Endothelial cell of umbilical vein (primary cell): ENCODE results near the gene TAGLN2. TPM values are rescaled to one million over a fixed set of nuclear protein-coding genes. Genes with fewer than 3 reads are reported as not detected.

Experiments
- BruUV-seq: library from RNA; stranded (reverse); fragments of 400-500 nt; replicated peaks from 2 replicates; lab custom pipeline; 2021; lab: Mats Ljungman, UMichigan
- CTCF ChIA-PET: fragments of 300-600, 350-600 bp; sonication (Branson Sonifier 250); formaldehyde crosslinking; loops from one replicate; lab custom pipeline; 2021; ENCODE audit warnings: antibody characterized with exemption, inconsistent platforms; lab: Charles Lee
- POLR2A ChIA-PET: fragments of 300-600, 350-600 bp; sonication (Branson Sonifier 250); formaldehyde crosslinking; loops from one replicate; lab custom pipeline; 2021; ENCODE audit warnings: antibody characterized with exemption, inconsistent platforms; lab: Charles Lee
- DNase-seq: peaks from one replicate; pipeline ENCODE4 v3.0.0-alpha.2; 2011; ENCODE audit warnings: low read depth, low spot score
- FAIRE-seq: peaks from 2 replicates; lab custom pipeline; 2011; peaks lifted over from hg19 to GRCh38; lab: Jason Lieb, UNC
- H2AFZ ChIP-seq: 2 replicates; pipeline ENCODE4 v1.6.0; 2012; ENCODE audit warnings: low read depth, low read length, control low read depth, inconsistent platforms
- H3K27ac ChIP-seq: 2 replicates; pipeline ENCODE4 v1.5.1; 2011; ENCODE audit warnings: low read depth, mild to moderate bottlenecking, control low read depth, low read length, moderate library complexity; ENCODE audit not compliant: insufficient read depth
- H3K27me3 ChIP-seq, 2 experiments: 2 replicates each; pipeline versions ENCODE4 v1.6.0 to v1.6.1; 2011; ENCODE audit warnings: low read length in 2 of 2, mixed read lengths in 1 of 2; ENCODE audit not compliant: control insufficient read depth in 2 of 2, insufficient read depth in 2 of 2
- H3K36me3 ChIP-seq, 2 experiments: 2 replicates in 1 of 2; 3 replicates in 1 of 2; pipeline ENCODE4 v1.5.1; 2011; ENCODE audit warnings: low read length in 2 of 2, mild to moderate bottlenecking in 1 of 2, moderate library complexity in 1 of 2; ENCODE audit not compliant: control insufficient read depth in 2 of 2, insufficient read depth in 2 of 2; ENCODE audit errors: extremely low read depth in 1 of 2
- H3K4me1 ChIP-seq: 3 replicates; pipeline ENCODE4 v1.5.1; 2011; ENCODE audit warnings: mild to moderate bottlenecking, low read length; ENCODE audit not compliant: control insufficient read depth, insufficient read depth; ENCODE audit errors: extremely low read depth
- H3K4me2 ChIP-seq: 2 replicates; pipeline ENCODE4 v1.6.1; 2011; ENCODE audit warnings: low read length, control low read depth, mixed read lengths; ENCODE audit not compliant: insufficient read depth
- H3K4me3 ChIP-seq, 3 experiments: fragments of 200-600 bp in 1 of 3; sonication (generic), shearing (Covaris generic) in 1 of 3; replicated peaks in 1 of 3; 2 replicates each; pipeline ENCODE4 v1.5.1; 2011 to 2016; ENCODE audit warnings: control low read depth in 3 of 3, low read length in 3 of 3, mild to moderate bottlenecking in 2 of 3, inconsistent platforms in 1 of 3, low read depth in 1 of 3, moderate library complexity in 1 of 3; ENCODE audit not compliant: insufficient read depth in 1 of 3
- H3K79me2 ChIP-seq: 2 replicates; pipeline ENCODE4 v1.6.0; 2012; ENCODE audit warnings: low read length, inconsistent platforms; ENCODE audit not compliant: control insufficient read depth, insufficient read depth
- H3K9ac ChIP-seq: replicated peaks from 2 replicates; pipeline ENCODE3; 2011; ENCODE audit warnings: low read length, control low read depth; ENCODE audit not compliant: insufficient read depth; ENCODE audit errors: extremely low read depth
- H3K9me1 ChIP-seq: replicated peaks from 3 replicates; pipeline ENCODE4 v1.6.0; 2011; ENCODE audit warnings: mild to moderate bottlenecking, low read length; ENCODE audit not compliant: control insufficient read depth, insufficient read depth; ENCODE audit errors: extremely low read depth
- H3K9me3 ChIP-seq: replicated peaks from 2 replicates; pipeline ENCODE4 v1.5.1; 2012; ENCODE audit warnings: low read length, inconsistent platforms; ENCODE audit not compliant: control insufficient read depth, insufficient read depth
- H4K20me1 ChIP-seq: replicated peaks from 2 replicates; pipeline ENCODE3; 2011; ENCODE audit warnings: mild to moderate bottlenecking, low read length; ENCODE audit not compliant: control insufficient read depth, insufficient read depth; ENCODE audit errors: extremely low read depth
- JUN ChIP-seq: IDR thresholded peaks from 2 replicates; pipeline ENCODE4 v1.6.1; 2011; ENCODE audit warnings: borderline replicate concordance, low read depth; ENCODE audit not compliant: insufficient read length, insufficient read depth
- MAX ChIP-seq: IDR thresholded peaks from 2 replicates; pipeline ENCODE4 v1.6.1; 2011; ENCODE audit not compliant: insufficient read depth, insufficient read length
- MYC ChIP-seq: IDR thresholded peaks from one replicate; pipeline ENCODE4 v1.6.1; 2011; ENCODE audit warnings: mild to moderate bottlenecking, low read depth, low read length
- POLR2A ChIP-seq: IDR thresholded peaks from 2 replicates; pipeline ENCODE4 v1.6.1; 2012; ENCODE audit warnings: low read depth, mild to moderate bottlenecking, control low read depth, low read length
- POLR2AphosphoS5 ChIP-seq: IDR thresholded peaks from 2 replicates; pipeline ENCODE4 v1.6.1; 2012; ENCODE audit warnings: low read depth, mild to moderate bottlenecking, control low read depth, low read length, moderate library complexity; ENCODE audit not compliant: insufficient read depth
- dilution Hi-C: fragments of 300-500 bp; cut with MboI; formaldehyde crosslinking; loops from one replicate; pipeline ENCODE4 v1.15.0; 2019; ENCODE audit warnings: low sequenced_read_pairs; ENCODE audit not compliant: extremely low pct_ligation_motif_present
- intact Hi-C: fragments of 100-400 bp; cut with micrococcal nuclease; formaldehyde crosslinking; loops from one replicate; pipeline ENCODE4 v1.10.0; 2022
- polyA plus RNA-seq, 4 experiments: library from polyadenylated mRNA; depleted of rRNA in 3 of 4; stranded (reverse) in 3 of 4; unstranded in 1 of 4; fragments of >200 nt; gene quantifications; 2 replicates each; pipeline versions ENCODE4 v1.2.1 to v1.2.3, GENCODE V29; 2011 to 2012; ENCODE audit warnings: missing spikeins in 1 of 4
- total RNA-seq: library from RNA; stranded (reverse); gene quantifications from 2 replicates; pipeline ENCODE4 v1.2.3, GENCODE V29; 2021

TAGLN2 gene
- total and polyA plus RNA-seq, 2 donors (not counting 3 experiments of a cell fraction or from before 2014, with no cell fraction given), result 646 to 1,279 TPM

GRCh38 chr1:159951551-159951950 is 26.2 kb upstream of the TAGLN2 start:
- POLR2A ChIA-PET, result no interaction called here
- intact Hi-C loops, result no loop called here
- Histone ChIP-seq H4K20me1 (no peaks in the 10 kb centered on the region), H3K9me1 (no peaks in the 10 kb centered on the region), H3K27me3 (peaks cover 30 to 31% of the 10 kb centered on the region in 2 experiments), H3K4me2 (no peak overlapping the region), H3K9ac (no peak overlapping the region), H3K36me3 (no peaks in the 10 kb centered on the region), H3K79me2 (no peaks in the 10 kb centered on the region), H3K4me1 (no peaks in the 10 kb centered on the region), H3K9me3 (no peaks in the 10 kb centered on the region), H3K4me3 (no peak overlapping the region), H3K27ac (no peak overlapping the region), H2AFZ (no peak overlapping the region)
- no TSS peak for BruUV-seq
- DNase-seq (no peak), FAIRE-seq (no peak)
- CTCF ChIA-PET, result no interaction called here
- no peak for TF ChIP-seq MYC
- TF ChIP-seq MAX, result no peak
- dilution Hi-C loops, result no loop called here

GRCh38 chr1:159951016-159951415 is 25.7 kb upstream of the TAGLN2 start:
- FAIRE-seq, result no peak
- POLR2A ChIA-PET, result no interaction called here
- H3K9me3 ChIP-seq, result no peaks in the 10 kb centered on the region
- H3K36me3 ChIP-seq, result no peaks in the 10 kb centered on the region
- H3K4me3 ChIP-seq, result no peak overlapping the region
- no peak for DNase-seq
- H3K27me3 ChIP-seq, result peaks cover 35 to 36% of the 10 kb centered on the region in 2 experiments
- H3K27ac ChIP-seq, result no peak overlapping the region
- dilution Hi-C loops, result no loop called here
- TF ChIP-seq JUN (no peak), MYC (no peak), POLR2AphosphoS5 (no peak), POLR2A (no peak)
- no peaks in the 10 kb centered on the region for H4K20me1 ChIP-seq
- no peaks in the 10 kb centered on the region for H3K79me2 ChIP-seq
- no peak overlapping the region for H2AFZ ChIP-seq
- no peak overlapping the region for H3K9ac ChIP-seq
- no peaks in the 10 kb centered on the region for H3K9me1 ChIP-seq
- no peaks in the 10 kb centered on the region for H3K4me1 ChIP-seq
- no peak overlapping the region for H3K4me2 ChIP-seq
- CTCF ChIA-PET, result interaction anchor here (1.6 kb wide), 1 partner anchor 152 kb away, joined by 4 read pairs; no protein-coding TSS in a partner anchor
- BruUV-seq, result no TSS peak
- intact Hi-C loops, result no loop called here
